Hematopoietic multipotent progenitor cell treated with erythropoietin and hydrocortisone succinate and interleukin-3 and kit ligand, for 15 days (in vitro differentiated cells): ENCODE measurements around the gene CRABP1.
A peak's percentile ranks its signal among the peaks of the same experiment; 100 is the strongest.

Source experiments
- DNase-seq: peaks from one replicate; pipeline ENCODE4 v3.0.0-alpha.2; 2015; ENCODE audit warnings: low spot score

The CRABP1 gene

DNA sequence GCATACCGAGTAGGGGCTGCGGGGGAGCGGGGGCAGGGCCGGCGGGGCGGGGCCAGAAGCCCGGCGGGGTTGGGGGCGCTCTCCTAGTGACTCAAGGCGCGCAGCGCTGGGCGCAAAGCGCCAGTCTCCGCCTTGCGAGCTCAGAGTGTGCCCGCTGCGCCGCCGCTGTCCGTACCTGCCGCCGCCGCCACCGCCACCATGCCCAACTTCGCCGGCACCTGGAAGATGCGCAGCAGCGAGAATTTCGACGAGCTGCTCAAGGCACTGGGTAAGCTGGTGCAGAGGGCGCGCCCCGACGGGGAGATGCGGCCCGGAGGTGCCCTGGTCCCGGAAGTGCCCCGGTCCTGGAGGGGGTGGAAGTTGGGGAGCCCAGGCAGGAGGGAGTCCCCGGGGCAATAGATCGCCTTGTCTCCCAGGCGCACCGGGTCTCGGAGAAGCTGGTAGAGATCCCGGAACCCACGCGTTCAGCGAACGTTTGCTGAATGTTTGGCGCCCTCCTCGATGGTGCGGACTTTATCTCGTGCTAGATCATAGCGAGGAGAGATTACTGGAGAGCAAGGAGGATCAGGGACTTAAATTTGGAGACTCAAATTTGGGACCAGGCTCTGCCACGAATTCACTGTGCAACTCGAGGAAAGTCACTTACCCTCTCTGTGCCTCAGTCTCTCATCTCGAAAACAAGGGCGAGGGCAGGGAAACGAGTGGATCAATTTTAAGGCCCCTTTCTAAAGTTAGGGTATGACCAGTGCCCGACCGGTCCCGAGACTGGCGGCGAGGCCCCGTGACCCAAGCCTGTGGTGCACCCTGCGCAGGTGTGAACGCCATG is at the start of gene CRABP1:
Gene CRABP1, plus strand, starts transcription at position 123 of the 826 bp plus-strand sequence. Its CDS starts 76 bp downstream, at position 199.
- no peak for DNase-seq

DNA sequence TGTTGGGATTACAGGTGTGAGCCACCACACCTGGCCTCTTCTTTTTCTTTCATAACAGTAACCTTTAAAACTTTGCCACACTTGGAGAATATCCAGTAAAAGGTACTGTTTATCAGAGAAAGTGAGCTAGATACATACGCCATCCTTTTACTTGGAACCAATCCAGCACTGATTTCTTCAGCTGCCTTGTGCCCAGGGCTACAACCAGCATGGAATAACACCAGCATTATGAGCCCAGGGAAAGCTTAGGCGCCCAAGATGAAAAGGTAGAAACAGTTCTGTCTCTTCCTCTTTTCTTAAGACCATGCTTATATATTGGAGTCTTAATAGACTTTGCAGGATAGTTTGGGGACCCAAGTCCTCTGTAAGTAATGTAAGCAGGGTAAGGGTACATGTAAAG is 49.1 kb upstream of the CRABP1 start:
- DNase-seq = no peak

DNA sequence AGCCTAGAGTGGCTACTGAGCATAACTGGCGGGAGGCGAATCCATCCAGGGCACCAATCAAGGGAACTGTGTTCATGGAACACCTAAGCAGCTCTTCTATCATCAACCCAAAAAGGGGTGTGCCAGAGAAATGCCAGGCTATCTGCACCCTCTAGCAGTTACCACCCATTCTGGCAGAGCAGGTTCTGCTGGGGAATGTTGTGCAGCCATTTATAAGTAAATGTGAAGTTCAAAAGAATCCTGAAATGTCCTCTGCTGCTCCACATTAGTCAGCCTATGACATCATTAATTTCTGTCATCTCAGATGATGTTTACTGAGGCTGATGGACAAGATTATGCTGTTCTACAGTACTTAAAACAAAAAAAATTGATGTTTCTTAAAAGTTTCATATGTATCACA is 48.5 kb upstream of the CRABP1 start:
- DNase-seq = peak; percentile 41

DNA sequence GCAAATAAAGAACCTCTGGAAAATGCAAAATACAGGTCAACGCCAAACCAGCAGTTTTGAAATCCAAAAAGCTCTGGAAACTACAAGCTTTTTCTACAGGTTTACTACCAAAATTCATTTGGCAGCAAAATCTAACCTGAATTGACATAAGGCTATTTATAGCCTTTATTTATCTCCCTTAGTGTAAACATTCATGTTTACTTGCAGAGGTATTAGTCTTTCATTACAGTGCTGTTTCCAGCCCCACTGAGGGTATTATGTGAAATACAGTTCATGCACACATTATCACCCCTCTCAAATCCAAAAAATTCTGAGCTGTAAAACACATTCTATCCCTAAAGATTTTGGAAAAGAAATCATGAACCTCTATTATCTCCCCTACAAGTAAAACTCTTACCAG is 47.9 kb upstream of the CRABP1 start:
- DNase-seq = no peak

DNA sequence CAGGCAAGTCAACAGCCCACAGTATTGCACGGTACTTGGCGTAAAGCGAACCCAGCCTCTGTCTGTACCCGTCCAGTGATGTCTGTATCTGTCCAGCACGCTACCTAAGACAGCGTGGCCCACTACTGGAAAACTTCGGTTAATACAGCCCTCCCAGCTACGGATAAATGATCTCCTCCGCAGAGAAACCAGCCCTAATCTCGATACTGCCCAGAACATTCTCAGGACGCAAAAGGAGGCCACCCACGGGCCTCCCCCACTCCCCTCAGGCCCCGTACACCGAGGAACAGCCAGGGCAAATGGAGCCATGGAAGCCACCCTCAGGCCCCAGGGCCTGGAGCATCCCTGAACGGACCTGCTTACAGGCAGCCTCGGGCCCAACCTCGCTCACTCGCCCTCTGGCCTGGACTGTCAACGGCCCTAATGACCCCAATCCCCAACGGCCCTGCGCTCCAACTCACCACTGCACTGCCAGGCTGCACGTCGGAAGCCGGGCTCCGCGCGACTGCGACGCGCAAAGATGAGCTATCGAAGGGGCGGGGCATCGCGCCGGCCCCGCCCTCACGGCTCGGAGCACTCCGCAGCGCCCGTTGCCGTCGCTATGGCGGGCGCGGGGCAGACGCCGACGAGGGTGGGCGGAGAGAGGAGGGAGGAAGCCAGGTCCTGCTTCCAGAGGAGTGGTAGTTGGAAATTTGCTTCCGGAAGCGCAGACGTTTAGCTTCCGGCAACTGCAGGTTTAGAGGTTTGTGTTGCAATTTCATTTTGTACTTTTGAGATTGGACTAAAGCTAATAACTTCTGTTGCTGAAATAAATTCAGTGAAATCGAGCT is 40.8 kb upstream of the CRABP1 start, which contains the start of gene SKIC8:
Gene SKIC8, minus strand, starts transcription at position 509 of the 830 bp plus-strand sequence. CDS start 3,923 bp downstream, outside the sequence.
- DNase-seq = peak; percentile 92

DNA sequence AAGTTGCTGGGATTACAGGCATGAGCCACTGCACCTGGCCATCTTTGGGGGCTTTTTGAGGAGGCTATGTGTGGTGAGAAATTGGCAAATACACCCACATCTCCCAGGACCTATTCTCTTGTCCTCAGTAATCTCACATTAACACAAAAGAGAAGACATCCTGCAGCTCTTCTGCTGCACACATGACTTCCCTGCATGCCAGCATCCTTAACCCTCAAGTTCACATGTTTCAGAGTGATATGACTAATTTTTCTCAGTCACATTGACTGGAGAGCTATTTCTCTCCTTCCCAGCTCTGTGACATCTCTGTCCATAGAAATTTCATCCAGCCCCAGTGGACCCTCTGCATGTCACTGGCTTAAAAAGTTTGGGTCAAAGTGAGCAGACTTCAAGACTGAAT is 38.8 kb upstream of the CRABP1 start:
- no peak for DNase-seq

DNA sequence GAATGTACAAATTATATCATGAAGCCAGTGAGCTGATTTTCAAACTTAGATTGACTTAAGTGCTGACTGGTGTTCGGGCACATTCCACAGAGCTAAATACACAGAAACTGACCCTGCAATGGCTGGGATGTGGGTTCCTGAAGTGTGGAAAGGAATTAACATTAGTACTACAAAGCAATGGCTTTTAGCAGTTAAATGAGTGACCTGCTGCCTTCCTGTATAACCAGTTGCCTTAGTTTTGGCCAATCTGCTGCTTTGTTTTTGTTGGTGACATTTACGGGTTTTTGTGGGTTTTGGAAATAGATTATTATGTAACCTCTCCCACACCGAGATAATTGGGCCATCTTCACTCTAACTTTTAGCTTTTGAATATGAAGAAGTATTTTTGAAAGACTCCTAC is 38.3 kb upstream of the CRABP1 start:
- no peak for DNase-seq

DNA sequence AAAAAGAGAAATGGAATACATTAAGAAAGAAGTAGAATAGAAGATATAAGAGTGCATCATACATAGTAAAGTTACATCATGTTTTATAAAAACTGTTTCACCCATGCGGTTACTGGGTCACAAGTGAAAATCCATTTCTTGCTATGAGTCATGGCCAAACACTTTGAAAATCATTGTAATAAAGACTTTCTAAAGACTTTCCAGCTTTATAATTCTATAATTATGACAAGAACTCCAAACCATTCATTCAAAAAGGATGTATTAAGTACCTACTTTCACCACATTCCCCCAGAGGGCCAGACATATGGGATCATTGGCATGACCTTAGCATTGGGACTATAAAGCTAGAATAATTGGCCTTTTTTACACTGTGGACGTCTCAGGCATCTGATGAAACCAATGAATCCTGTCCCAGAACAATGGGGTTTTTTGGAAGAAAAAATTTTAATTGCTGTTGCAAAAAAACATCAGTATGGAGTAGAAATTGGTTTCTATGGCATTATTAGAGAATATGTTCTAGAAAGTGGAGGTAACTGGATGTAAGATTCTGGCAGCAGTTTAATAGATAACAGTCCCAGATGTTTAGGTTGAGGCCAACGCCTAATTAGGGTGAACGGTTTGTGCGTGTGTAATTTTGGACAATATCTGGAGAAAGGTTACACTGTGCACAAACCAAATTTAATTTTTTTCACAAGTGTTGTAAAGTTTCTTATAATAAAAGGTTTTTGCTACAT is 37.4 kb upstream of the CRABP1 start:
- DNase-seq = peak; percentile 45

DNA sequence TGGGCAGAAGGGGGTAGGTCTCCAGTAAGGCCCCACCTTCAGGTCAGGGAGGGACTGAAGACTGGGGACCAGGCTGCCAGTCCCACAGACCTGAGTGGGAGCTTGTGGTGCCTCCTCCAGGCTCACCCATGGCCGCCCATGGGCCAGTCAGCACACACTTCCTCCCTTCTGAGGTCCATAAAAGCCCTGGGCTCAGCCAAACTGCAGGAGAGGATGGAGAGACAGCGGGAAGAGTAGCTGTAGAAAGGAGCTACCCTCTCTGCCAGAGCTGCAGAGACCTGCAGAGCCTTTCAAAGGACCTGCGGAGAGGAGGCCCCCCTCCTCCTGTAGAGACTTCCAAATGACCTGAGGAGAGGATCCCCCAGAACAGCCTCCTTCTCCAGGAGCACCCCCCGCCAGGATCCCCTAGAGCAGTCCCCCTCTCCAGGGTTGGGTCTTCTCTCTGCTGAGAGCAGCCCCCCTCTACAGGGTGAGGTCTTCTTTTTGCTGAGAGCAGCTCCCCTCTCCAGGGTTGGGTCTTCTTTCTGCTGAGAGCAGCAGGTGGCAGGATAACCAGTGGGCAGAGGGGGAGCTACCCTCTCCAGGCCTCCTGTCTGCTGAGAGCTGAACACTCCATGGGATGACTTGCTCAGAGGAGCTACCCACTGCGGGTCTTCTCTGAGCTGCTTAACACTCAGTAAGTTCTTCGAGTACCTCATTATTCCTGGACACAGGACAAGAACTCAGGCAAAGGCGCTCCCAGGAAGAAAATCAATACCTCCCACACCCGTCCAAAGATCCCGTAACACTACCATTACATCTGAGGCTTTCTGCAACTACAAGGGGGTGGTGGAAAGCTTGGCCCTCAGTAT is 35.7 kb upstream of the CRABP1 start:
- DNase-seq = no peak

DNA sequence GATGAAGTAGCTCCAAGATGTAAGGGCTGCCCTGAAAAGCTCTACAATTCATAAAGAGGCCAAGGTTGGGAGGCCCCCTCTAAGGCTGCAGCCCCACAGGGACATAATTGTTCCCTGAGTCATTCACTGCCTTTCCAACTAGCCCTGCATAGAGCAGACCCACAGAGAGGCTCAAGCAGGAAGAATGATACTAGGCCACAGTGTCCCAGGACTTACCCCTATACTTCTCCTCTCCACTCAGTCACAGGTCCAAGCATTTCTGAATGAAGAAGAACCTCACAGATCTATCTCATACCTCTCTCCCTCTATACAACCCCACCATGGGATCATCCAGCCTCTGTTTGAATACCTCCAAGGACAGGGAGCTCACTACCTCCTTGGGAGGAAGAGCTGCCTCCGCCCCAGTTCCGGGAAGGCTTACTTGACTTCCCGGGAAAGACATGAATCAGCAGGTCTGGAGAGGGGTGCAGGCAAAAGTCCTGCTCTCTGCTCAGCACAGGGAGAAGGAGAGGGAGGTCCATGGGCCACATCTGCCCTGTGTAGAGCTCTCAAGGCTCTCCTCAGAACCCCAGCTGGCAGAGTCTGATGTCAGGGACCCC is 33.9 kb upstream of the CRABP1 start:
- peak; percentile 39 for DNase-seq

DNA sequence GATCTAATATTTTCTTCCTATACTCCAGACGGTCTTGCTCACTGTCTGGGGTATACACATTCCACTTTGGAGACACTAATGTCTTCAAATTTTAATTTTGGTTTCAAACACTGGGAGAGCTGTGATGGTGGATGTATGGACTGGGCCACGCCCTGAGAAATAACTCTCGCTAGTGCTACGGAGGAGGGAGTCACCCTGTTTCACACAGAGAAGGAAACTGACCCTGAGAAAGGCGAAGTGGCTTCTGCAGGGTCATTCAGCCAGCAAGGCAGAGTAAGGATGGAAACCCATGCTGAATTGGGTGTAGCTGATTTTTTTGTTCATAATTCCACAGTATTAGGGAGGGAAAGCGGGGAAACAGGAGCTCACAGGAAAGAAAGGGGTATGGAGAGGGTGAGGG is 32.2 kb upstream of the CRABP1 start:
- DNase-seq = peak; percentile 25

DNA sequence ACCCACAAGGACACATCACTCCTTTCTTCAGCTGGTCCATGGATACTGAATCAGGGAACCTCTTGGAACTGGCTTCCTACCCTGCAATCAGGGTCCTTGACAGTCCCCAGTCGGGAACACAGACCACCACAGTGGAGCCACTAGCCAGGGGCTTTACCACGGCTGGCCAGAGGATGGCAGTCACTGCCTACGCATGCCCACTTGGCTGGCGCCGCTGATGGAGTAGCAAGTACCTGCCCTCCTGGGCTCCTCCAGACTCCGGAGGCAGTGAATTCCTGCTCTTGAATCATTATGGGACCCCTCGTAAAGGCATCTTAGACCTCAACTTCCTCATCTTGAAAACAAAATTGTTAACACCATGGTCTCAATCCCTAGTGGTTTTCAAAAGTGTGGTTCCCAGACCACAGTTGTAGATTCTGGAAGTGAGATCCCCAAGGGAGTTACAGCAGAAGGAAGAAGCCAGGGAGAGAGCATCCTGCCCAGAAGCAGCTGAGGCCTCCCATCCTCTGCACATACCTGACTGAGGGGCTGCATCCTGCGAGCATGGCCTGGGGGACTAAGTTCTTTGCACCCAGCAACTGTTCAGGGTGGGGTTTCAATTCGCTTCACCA is 31.6 kb upstream of the CRABP1 start:
- peak; percentile 67 for DNase-seq

DNA sequence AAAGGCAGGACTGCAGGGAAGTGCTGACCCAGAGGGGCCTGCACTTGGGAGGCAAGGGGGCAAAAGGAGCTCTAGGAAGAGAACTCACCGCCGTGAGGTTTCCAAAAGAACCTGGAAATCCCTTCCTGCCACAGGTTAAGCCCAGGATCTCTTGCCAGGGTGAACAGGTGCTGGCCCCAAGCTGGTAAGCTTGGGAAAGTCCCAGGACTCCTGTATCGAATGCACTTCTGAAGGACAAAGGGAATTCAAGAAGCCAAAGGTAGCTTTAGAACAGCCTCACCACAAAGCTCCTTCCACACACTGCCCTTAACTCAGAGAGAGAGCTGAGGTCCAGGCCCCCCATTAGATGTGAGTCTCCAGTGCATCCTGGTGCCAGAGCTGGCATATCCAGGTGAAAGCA is 28.9 kb upstream of the CRABP1 start:
- DNase-seq = no peak

DNA sequence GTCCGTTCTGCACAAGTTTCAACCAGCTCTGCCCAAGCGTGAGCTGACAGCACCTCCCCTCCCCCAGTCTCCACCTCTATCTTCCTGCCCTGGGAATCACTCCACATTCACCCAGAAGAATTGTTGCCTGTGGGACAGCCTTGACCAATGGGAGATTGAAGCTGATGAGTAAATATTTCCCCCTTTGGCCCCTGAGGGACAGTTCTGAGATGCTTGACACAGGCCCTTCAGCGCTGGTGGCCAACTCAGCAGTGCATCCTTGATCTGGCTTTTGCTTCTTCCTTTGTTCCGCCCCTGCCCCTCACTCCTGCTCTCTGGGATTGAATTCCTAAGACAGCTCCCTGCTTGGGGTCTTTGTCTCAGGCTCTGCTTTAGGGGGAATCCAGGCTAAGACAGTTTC is 27.6 kb upstream of the CRABP1 start:
- DNase-seq = no peak

DNA sequence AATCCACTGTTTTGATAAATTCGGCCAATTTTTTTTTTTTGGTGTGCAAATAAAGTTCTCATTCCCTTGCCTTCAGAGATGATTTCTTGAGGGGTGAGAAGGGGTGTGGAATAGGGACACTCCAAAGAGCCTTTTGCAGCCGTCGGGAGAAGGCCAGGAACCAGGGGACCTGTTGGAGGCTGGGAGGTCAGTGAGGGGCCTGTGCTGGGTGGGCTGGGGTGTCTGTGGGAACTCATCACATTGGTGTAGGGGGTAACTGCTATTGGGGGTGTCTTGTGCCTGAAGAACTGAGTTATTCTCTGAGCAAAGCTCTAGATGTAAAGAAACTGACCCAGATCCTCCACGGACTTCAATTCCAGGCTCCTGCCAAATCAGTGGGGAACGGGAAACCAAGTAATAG is 27.2 kb upstream of the CRABP1 start:
- DNase-seq = no peak

DNA sequence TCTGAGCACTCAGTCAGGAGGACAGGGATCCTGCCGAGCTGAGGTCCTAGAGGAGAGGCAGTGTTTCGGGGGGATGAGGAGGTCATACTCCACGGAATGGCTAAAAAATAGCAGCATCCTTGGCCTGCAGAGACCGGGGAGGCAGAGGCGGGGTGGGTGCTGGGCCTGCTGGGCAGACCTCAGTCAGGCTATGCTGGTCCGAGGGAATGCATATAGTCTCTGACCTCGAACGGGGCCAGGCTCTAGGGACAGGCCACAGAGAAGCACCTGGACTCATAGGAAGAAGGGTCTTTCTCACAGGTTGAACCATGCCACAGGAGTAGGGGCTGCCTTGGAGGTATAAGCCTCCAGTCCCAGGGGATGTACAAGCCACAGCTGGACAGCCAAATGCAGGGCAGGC is 26.8 kb upstream of the CRABP1 start:
- DNase-seq = no peak

DNA sequence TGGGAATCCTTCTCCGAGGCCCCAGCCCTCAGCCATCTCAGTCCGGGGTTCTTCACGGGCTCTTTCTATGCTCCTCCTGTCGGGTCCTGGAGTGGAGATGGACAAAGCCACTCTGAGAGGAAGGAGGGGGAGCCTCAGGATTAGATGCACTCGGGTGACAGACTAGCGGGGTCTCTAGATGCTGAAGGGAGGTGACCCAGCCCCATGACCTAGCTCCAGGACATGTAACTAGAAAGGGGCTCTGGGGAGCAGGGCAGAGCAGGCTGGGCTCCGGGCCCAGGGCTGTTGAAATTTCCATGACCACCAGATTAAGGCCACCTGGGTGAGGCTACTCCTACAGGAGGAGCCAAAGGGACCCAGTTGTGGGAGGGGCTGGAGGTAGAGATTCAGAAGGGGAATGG is 26.0 kb upstream of the CRABP1 start:
- no peak for DNase-seq

DNA sequence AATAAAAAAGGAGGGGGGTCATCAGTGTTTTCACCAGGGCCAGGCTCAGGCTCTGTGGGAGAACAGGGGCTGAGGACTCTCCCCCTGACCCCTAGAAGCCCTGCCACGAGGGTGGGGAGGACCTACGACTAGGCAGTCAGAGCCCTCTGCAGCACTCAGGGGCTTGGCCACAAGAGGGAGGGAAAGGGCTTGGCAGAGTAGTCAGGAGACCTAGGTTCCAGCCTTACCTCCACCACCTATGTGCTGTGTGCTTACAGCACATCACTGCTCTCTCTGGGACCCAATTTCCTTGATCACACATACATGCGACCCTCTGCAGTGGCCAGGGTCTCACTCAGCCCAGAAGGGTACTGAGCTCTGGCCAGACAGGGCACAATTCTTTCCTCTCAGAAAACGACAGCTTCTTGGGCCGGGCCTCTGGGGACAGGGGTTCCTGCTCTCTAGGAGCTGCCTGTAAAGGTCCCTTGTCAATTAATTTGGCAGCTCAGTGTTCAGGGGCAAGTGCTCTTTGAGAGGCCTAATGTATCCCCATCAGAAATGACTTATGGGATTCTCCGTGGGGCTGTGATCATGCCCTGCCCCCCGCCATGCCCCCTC is 24.4 kb upstream of the CRABP1 start:
- no peak for DNase-seq

DNA sequence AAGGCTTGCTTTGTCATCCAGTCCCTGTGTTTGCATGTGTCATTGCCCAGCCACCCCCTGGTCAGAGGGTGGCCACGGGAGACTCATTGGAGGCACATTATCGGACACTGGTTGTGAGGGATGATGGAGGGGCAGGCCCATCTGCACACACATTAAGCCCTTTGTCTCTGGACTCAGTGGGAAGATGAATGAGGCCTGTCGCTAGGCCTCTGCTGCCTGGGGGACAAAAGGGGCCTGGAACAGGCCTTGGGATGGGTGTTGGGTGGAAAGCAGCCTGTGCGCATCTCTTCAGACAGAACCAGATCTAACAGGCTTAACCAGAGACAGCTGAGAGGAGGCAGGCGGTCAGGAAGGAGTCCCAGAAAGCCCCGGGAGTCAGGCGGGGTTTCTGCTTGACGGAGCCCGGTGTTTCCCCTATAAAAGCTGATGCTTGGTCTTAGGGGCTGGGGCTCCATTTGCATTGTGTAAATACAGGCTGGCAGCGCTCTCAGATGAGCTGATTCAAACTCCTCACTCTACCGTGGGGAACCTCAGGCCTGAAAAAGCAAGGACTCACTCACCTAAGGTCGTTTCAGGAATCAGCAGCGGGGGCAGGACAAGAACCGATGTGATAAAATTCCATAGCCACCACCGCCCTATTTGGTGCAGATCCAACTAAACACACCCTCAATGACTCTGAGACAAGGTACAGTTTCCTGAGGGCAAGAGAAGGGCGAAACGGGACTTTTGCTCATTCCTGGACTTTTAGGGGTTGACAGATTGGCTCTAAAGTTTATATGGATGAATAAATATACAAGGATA is 23.7 kb upstream of the CRABP1 start:
- peak; percentile 56 for DNase-seq
